Neural progenitor cell (in vitro differentiated cells): ENCODE measurements around the gene ERBB4.

Experiments used
- CTCF ChIP-seq: fragments of 200-600 bp; sonication (generic); IDR thresholded peaks from 2 replicates; pipeline ENCODE4 v1.5.1; 2017; ENCODE audit warnings: antibody characterized with exemption, mild to moderate bottlenecking
- EZH2phosphoT487 ChIP-seq: fragments of 200-600 bp; sonication (generic); IDR thresholded peaks from 2 replicates; pipeline ENCODE4 v1.6.1; 2017; ENCODE audit warnings: antibody characterized with exemption

- no peak for TF ChIP-seq CTCF
- TF ChIP-seq EZH2phosphoT487 = no peak
These were observed 610.4 kb downstream of the ERBB4 start for GRCh38 chr2:211928201-211928600.
